Stimulated activated CD8-positive, alpha-beta memory T cell treated with anti-CD3 and anti-CD28 coated beads, Interleukin-7, amount 100 ng/mL, for 48 hours (primary cell): ENCODE measurements around the gene MALT1.
"Not testable (repeated sequence)": the region's sequence is repeated elsewhere in the genome, so short reads cannot be mapped to it uniquely, and the experiment has no call there.

Source experiments
- DNase-seq, 2 donors: peaks; one replicate each; pipeline ENCODE4 v3.0.0-alpha.2; 2020; ENCODE audit warnings: low read depth in 1 of 2; ENCODE audit errors: extremely low read depth in 1 of 2

MALT1 gene

DNA sequence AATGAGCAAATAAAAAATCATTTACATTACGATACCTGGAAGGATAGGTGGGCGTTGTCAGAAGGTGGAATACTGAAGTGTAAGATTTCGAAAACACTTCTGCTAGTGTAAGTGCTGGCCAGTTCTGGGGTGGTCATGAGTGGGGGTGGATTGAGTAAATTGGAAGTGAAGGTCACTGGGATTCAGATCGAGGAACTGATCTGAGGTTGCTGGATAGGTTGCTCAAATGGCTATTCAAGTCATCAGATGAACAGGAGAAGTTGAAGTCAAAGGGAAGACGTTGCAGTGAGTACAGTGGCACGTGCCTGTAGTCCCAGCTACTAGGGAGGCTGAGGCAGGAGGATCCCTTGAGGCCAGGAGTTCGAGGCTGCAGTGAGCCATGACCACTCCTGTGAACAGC, 95.7 kb downstream of the MALT1 start:
- no peak for DNase-seq

- peak; percentile 40 to 59 for DNase-seq
These were observed 97.2 kb downstream of the MALT1 start for GRCh38 chr18:58768293-58768974.

- DNase-seq = no peak
These were observed 98.1 kb downstream of the MALT1 start for GRCh38 chr18:58769321-58769720.

GRCh38 chr18:58770601-58771000, 99.3 kb downstream of the MALT1 start:
- DNase-seq = no peak

GRCh38 chr18:58772161-58772560, 100.9 kb downstream of the MALT1 start:
- DNase-seq = no peak

GRCh38 chr18:58776084-58776483, 104.8 kb downstream of the MALT1 start:
- no peak for DNase-seq

DNA sequence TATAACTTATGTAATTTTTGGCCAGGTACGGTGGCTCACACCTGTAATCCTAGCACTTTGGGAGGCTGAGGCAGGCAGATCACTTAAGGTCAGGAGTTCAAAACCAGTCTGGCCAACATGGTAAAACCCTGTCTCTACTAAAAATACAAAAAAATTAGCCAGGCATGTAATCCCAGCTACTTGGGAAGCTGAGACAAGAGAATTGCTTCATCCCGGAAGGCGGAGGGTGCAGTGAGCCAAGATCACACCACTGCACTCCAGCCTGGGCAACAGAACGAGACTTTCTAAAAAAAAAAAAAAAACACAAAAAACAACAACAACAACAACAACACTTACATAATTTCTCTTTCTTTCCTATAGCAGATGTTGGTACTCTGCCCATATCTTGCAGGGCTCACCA, 105.3 kb downstream of the MALT1 start:
- not testable (repeated sequence) for DNase-seq

DNA sequence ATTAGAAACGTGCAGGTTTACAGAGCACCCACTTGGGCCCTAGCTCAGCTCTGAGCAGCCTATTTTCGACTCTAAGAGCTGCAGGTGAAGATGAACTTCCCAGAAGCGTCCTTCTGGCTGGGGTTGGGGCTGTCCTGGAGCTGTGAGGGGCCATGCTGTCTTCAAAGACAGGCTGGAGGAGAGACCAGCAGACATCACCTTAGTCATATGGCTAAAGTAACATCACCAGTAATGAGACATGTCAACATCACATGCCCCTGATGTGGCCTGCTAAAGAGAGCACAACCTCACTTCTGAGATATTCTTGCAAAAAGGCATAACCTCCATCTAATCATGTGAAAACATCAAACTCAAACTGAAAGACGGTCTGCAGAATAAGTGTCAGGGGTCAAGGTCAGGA, 106.2 kb downstream of the MALT1 start:
- no peak for DNase-seq

DNA sequence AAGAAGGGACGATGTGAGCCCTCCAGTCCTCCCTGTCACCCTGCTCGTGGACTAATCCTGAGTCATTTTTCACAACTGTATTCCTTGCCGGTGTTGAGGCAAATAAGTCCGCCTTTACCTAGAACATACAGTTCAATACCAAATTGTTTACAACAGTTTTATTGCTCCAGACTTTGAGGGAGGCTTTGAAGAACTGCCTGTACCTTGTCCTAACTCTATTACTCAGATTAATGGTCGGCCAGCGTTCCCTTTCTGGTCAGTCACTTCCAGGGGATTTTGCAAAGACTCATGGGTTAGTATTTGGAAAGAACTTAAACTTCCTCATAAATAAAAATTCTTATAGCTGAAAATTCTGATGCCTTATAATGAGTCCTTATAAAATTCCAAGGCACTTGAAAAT, 108.3 kb downstream of the MALT1 start:
- no peak for DNase-seq

DNA sequence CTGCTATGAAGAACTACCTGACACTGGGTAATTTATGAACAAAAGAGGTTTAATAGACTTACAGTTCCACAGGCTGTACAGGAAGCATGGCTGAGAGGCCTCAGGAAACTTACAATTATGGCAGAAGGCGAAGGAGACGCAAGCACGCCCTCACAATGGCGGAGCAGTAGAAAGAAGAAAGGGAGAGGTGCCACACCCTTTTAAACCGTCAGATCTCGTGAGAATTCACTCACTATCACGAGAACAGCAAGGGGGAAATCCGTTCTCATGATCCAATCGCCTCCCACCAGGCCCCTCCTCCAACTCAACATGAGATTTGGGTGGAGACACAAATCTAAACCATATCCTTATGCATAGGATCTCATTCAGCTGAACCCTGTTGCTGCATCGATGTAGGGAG, 108.8 kb downstream of the MALT1 start:
- DNase-seq = no peak

GRCh38 chr18:58781627-58782194, 110.4 kb downstream of the MALT1 start:
- DNase-seq = peak; percentile 17 to 31

- DNase-seq = no peak
These were observed 113.4 kb downstream of the MALT1 start for GRCh38 chr18:58784601-58785137.

DNA sequence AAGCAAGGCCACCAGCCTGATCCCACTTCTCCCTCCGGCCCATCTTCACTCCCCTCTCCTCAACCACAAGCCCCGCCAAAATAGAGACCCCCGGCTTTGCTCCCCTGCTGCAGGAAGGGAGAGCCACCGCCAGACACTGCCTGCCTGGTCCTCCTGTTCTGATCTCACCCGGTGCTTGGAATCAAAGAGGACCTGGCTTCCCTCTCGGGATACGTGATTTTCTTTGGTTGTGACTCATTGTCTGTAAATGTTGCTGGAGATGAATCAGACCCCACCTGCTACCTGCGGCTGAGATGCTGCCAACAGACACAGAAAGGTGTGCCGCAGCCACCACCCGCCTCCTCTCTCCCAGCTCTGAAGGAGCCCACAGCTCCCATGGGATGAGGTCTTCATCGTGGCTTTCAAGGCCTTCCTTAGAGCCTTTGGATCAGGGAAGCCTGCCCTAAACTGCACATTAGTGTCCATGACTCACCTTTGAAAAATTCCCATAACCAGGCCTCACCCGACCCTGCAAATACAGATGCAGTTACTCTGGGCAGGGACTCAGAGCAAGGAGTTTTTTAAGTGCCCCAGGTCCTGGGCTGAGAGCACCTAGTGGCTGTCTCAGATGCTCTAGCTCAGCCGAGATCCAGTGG, 114.0 kb downstream of the MALT1 start:
- DNase-seq = no peak

- no peak for DNase-seq
These were observed 114.6 kb downstream of the MALT1 start for GRCh38 chr18:58785870-58786269.

GRCh38 chr18:58787536-58788149, 116.4 kb downstream of the MALT1 start:
- DNase-seq = no peak

DNA sequence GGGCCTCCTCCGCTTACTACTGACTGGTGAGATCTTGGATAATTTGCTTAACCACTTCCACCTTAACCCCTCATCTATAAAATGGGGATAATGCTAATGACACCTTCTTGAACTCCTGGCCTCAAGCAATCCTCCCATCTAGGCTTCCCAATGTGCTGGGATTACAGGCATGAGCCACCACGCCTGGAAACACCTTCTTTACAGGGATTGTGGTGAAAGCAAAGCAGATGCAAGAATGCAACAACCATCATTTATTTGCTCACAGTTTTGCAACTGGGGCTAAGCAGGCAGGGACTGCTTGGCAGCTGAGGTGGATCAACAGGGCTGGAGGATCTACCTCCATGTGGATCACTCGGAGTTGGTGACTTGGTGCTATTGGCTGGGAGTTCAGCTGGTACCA, 117.2 kb downstream of the MALT1 start:
- no peak for DNase-seq

GRCh38 chr18:58788971-58789875, 118.0 kb downstream of the MALT1 start:
- no peak for DNase-seq

- no peak for DNase-seq
These were observed 118.6 kb downstream of the MALT1 start for GRCh38 chr18:58789876-58790240.

- DNase-seq = no peak
These were observed 120.8 kb downstream of the MALT1 start for GRCh38 chr18:58792086-58792485.

- no peak for DNase-seq
These were observed 122.1 kb downstream of the MALT1 start for GRCh38 chr18:58793361-58793760.

DNA sequence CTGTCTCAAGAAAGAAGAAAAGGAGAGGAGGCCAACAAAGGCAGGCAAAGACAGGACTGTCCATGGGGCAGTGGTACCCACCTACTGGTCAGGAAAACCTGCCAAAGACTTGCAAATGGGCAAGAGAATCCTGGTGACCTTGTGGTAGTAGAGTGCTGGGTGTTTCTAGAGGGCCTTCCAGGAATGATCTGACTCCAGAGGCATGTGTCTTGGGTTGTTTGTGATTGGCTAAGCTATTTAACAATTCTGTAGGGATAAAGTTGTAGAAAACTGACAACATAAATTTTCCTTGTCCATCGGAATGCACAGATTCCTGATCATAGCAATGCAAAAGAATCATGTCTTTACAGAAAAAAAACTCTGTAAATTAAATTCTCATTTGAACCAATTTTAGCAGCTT, 125.0 kb downstream of the MALT1 start:
- no peak for DNase-seq
